H1 (cell line): ENCODE results near the gene EYA4. TPM values are rescaled to one million over a fixed set of nuclear protein-coding genes. Genes with fewer than 3 reads are reported as not detected.

Source experiments
- CTCF ChIA-PET: fragments of 300-600 bp; sonication (Branson Sonifier 250); formaldehyde crosslinking; loops from one replicate; lab custom pipeline; 2021; ENCODE audit not compliant: partially characterized antibody; lab: Charles Lee
- POLR2A ChIA-PET: fragments of 300-600 bp; sonication (Branson Sonifier 250); formaldehyde crosslinking; loops from one replicate; lab custom pipeline; 2021; ENCODE audit warnings: inconsistent platforms; ENCODE audit not compliant: partially characterized antibody; lab: Charles Lee
- DNase-seq, 2 experiments: peaks; one replicate each; pipeline versions ENCODE4 v3.0.0 to v3.0.0-alpha.2; 2010 to 2022; ENCODE audit warnings: low spot score in 2 of 2, low read depth in 1 of 2, mixed read lengths in 1 of 2
- FAIRE-seq: peaks from 2 replicates; lab custom pipeline; 2011; peaks lifted over from hg19 to GRCh38; lab: Jason Lieb, UNC
- H2AFZ ChIP-seq: 2 replicates; pipeline ENCODE4 v1.8.1; 2012; ENCODE audit warnings: low read length, inconsistent platforms
- H2AK5ac ChIP-seq: 2 replicates; pipeline ENCODE4 v1.6.1; 2013; ENCODE audit warnings: low read depth, low read length
- H2BK120ac ChIP-seq: replicated peaks from 2 replicates; pipeline ENCODE3; 2013; ENCODE audit warnings: low read depth, low read length, inconsistent platforms
- H2BK12ac ChIP-seq: 2 replicates; pipeline ENCODE4 v1.6.1; 2013; ENCODE audit warnings: low read depth, low read length
- H2BK15ac ChIP-seq: 2 replicates; pipeline ENCODE4 v1.6.1; 2013; ENCODE audit warnings: low read length
- H2BK20ac ChIP-seq: 2 replicates; pipeline ENCODE4 v1.6.1; 2013; ENCODE audit warnings: low read length
- H2BK5ac ChIP-seq: 2 replicates; pipeline ENCODE4 v1.6.1; 2013; ENCODE audit warnings: low read depth, low read length
- H3K14ac ChIP-seq: 2 replicates; pipeline ENCODE4 v1.6.1; 2013; ENCODE audit warnings: inconsistent platforms; ENCODE audit not compliant: insufficient read length
- H3K18ac ChIP-seq: 2 replicates; pipeline ENCODE4 v1.6.1; 2013; ENCODE audit warnings: low read length; ENCODE audit errors: extremely low read depth
- H3K23ac ChIP-seq: 2 replicates; pipeline ENCODE4 v1.6.1; 2013; ENCODE audit warnings: inconsistent platforms; ENCODE audit not compliant: insufficient read length
- H3K23me2 ChIP-seq: 2 replicates; pipeline ENCODE4 v1.6.1; 2013; ENCODE audit warnings: low read depth, low read length
- H3K27ac ChIP-seq: 2 replicates; pipeline ENCODE4 v1.6.1; 2011; ENCODE audit warnings: low read depth, low read length, inconsistent platforms
- H3K27me3 ChIP-seq, 4 experiments: replicated peaks in 1 of 4; 1 replicate in 1 of 4; 2 replicates in 3 of 4; pipeline versions ENCODE4 v1.6.1 to v1.8.1; 2011 to 2013; ENCODE audit warnings: low read length in 3 of 4, mild to moderate bottlenecking in 3 of 4, inconsistent platforms in 2 of 4, mixed read lengths in 2 of 4, moderate library complexity in 1 of 4; ENCODE audit not compliant: control insufficient read depth in 3 of 4, insufficient read depth in 3 of 4; ENCODE audit errors: extremely low read depth in 1 of 4
- H3K36me3 ChIP-seq, 4 experiments: 2 replicates each; pipeline versions ENCODE4 v1.6.1 to v1.8.1; 2011 to 2013; ENCODE audit warnings: mild to moderate bottlenecking in 4 of 4, low read length in 3 of 4, moderate library complexity in 2 of 4, control low read depth in 1 of 4, inconsistent platforms in 1 of 4; ENCODE audit not compliant: insufficient read depth in 4 of 4, control insufficient read depth in 2 of 4
- H3K4ac ChIP-seq: replicated peaks from 2 replicates; pipeline ENCODE3; 2013; ENCODE audit warnings: low read length, low read depth, mixed read lengths, inconsistent platforms; ENCODE audit not compliant: insufficient read length
- H3K4me1 ChIP-seq, 4 experiments: replicated peaks in 1 of 4; 1 replicate in 1 of 4; 2 replicates in 3 of 4; pipeline versions ENCODE4 v1.6.1 to v1.8.1; 2011 to 2013; ENCODE audit warnings: low read length in 3 of 4, inconsistent platforms in 2 of 4, mixed read lengths in 1 of 4; ENCODE audit not compliant: insufficient read depth in 4 of 4, control insufficient read depth in 3 of 4
- H3K4me2 ChIP-seq, 2 experiments: 2 replicates each; pipeline versions ENCODE4 v1.6.1 to v1.8.1; 2011 to 2013; ENCODE audit warnings: low read depth in 2 of 2, low read length in 2 of 2, control low read depth in 1 of 2, inconsistent platforms in 1 of 2, mild to moderate bottlenecking in 1 of 2; ENCODE audit not compliant: insufficient read depth in 1 of 2
- H3K4me3 ChIP-seq, 4 experiments: fragments of 200-600, 300-600 bp in 1 of 4; sonication (generic), shearing (Covaris generic), sonication (Bioruptor Twin) in 1 of 4; 2 replicates each; pipeline versions ENCODE4 v1.5.1 to v1.8.1; 2011 to 2016; ENCODE audit warnings: low read length in 4 of 4, low read depth in 3 of 4, control low read depth in 2 of 4, inconsistent platforms in 2 of 4, mild to moderate bottlenecking in 2 of 4, mixed read lengths in 1 of 4, moderate library complexity in 1 of 4; ENCODE audit not compliant: insufficient read depth in 2 of 4; ENCODE audit errors: extremely low read depth in 1 of 4
- H3K56ac ChIP-seq: replicated peaks from 2 replicates; pipeline ENCODE3; 2013; ENCODE audit warnings: low read depth, mild to moderate bottlenecking, mixed read lengths, low read length, inconsistent platforms; ENCODE audit not compliant: insufficient read length
- H3K79me1 ChIP-seq: 2 replicates; pipeline ENCODE4 v1.6.1; 2013; ENCODE audit warnings: low read depth, low read length, control low read depth
- H3K79me2 ChIP-seq, 2 experiments: 2 replicates each; pipeline versions ENCODE4 v1.6.1 to v1.8.1; 2012 to 2013; ENCODE audit warnings: low read length in 2 of 2, mild to moderate bottlenecking in 2 of 2, inconsistent platforms in 1 of 2; ENCODE audit not compliant: insufficient read depth in 2 of 2, control insufficient read depth in 1 of 2
- H3K9ac ChIP-seq, 4 experiments: replicated peaks in 1 of 4; 1 replicate in 1 of 4; 2 replicates in 3 of 4; pipeline versions ENCODE4 v1.6.1 to v1.8.1; 2011 to 2013; ENCODE audit warnings: low read depth in 3 of 4, low read length in 3 of 4, control low read depth in 2 of 4, mild to moderate bottlenecking in 2 of 4, moderate library complexity in 2 of 4, inconsistent platforms in 1 of 4; ENCODE audit errors: extremely low read depth in 1 of 4
- H3K9me3 ChIP-seq, 2 experiments: 2 replicates each; pipeline versions ENCODE4 v1.6.1 to v1.8.1; 2012 to 2013; ENCODE audit warnings: mild to moderate bottlenecking in 2 of 2, moderate library complexity in 2 of 2, control low read depth in 1 of 2, inconsistent platforms in 1 of 2, low read depth in 1 of 2, low read length in 1 of 2, mixed read lengths in 1 of 2; ENCODE audit not compliant: insufficient read depth in 2 of 2
- H4K20me1 ChIP-seq, 2 experiments: replicated peaks in 1 of 2; 2 replicates each; pipeline versions ENCODE3 to v1.8.1; 2011 to 2013; ENCODE audit warnings: inconsistent platforms in 2 of 2, low read length in 2 of 2, mild to moderate bottlenecking in 1 of 2; ENCODE audit not compliant: insufficient read depth in 2 of 2, control insufficient read depth in 1 of 2
- H4K5ac ChIP-seq: 2 replicates; pipeline ENCODE4 v1.6.1; 2013; ENCODE audit warnings: low read length, low read depth, mixed read lengths, inconsistent platforms; ENCODE audit not compliant: insufficient read length
- H4K8ac ChIP-seq: 2 replicates; pipeline ENCODE4 v1.8.0; 2013; ENCODE audit warnings: mild to moderate bottlenecking, moderate library complexity, low read length, inconsistent platforms; ENCODE audit not compliant: insufficient read depth; ENCODE audit errors: extremely low read depth
- H4K91ac ChIP-seq: replicated peaks from 2 replicates; pipeline ENCODE3; 2013; ENCODE audit warnings: low read length, mixed read lengths, inconsistent platforms; ENCODE audit not compliant: insufficient read length
- ATF2 ChIP-seq: IDR thresholded peaks from 2 replicates; pipeline ENCODE4 v1.6.1; 2012; ENCODE audit warnings: low read length, inconsistent platforms
- BCL11A ChIP-seq, 2 experiments: IDR thresholded peaks; one replicate each; pipeline ENCODE4 v1.6.1; 2011; ENCODE audit warnings: low read depth in 2 of 2, low read length in 2 of 2, mild to moderate bottlenecking in 2 of 2
- CTBP2 ChIP-seq: IDR thresholded peaks from 2 replicates; pipeline ENCODE4 v1.7.0; 2011; ENCODE audit warnings: borderline replicate concordance, mild to moderate bottlenecking, moderate library complexity, mixed read lengths, low read length; ENCODE audit not compliant: insufficient read depth, insufficient read length
- EGR1 ChIP-seq: IDR thresholded peaks from 2 replicates; pipeline ENCODE4 v1.6.1; 2011; ENCODE audit warnings: low read depth, low read length, borderline replicate concordance
- EP300 ChIP-seq, 2 experiments: IDR thresholded peaks; 1 replicate in 1 of 2; 2 replicates in 1 of 2; pipeline ENCODE4 v1.6.1; 2011 to 2012; ENCODE audit warnings: low read depth in 2 of 2, low read length in 2 of 2, mild to moderate bottlenecking in 2 of 2, borderline replicate concordance in 1 of 2, inconsistent platforms in 1 of 2, moderate library complexity in 1 of 2
- EZH2 ChIP-seq: fragments of 200-600 bp; sonication (generic); IDR thresholded peaks from 2 replicates; pipeline ENCODE4 v1.7.1; 2012; ENCODE audit warnings: low read depth, mild to moderate bottlenecking, moderate library complexity, low read length, inconsistent platforms; ENCODE audit not compliant: severe bottlenecking
- KDM1A ChIP-seq: fragments of 200-600, 300-600 bp; sonication (generic); IDR thresholded peaks from 2 replicates; pipeline ENCODE4 v1.7.1; 2016; ENCODE audit warnings: mild to moderate bottlenecking, low read length, borderline replicate concordance
- NRF1 ChIP-seq: IDR thresholded peaks from 2 replicates; pipeline ENCODE4 v1.6.1; 2011; ENCODE audit warnings: mild to moderate bottlenecking, low read depth, low read length, improper control_type of control experiment
- POLR2AphosphoS5 ChIP-seq: IDR thresholded peaks from 2 replicates; pipeline ENCODE4 v1.6.1; 2011; ENCODE audit warnings: low read depth, low read length
- SAP30 ChIP-seq: fragments of 300-600 bp; sonication (generic); IDR thresholded peaks from 2 replicates; pipeline ENCODE4 v1.7.1; 2012; ENCODE audit warnings: low read length, moderate library complexity, mild to moderate bottlenecking, inconsistent platforms; ENCODE audit not compliant: insufficient read depth, insufficient replicate concordance
- SIX5 ChIP-seq: IDR thresholded peaks from 2 replicates; pipeline ENCODE4 v1.6.1; 2011; ENCODE audit warnings: mild to moderate bottlenecking, low read depth, low read length
- SP1 ChIP-seq: IDR thresholded peaks from 2 replicates; pipeline ENCODE4 v1.6.1; 2011; ENCODE audit warnings: low read depth, low read length
- polyA plus RNA-seq, 7 experiments: library from polyadenylated mRNA; depleted of rRNA in 3 of 7; stranded (reverse) in 5 of 7; unstranded in 2 of 7; fragments of >200 nt in 5 of 7; fragments of 200-250 nt in 2 of 7; gene quantifications; 1 replicate in 5 of 7; 2 replicates in 1 of 7; 4 replicates in 1 of 7; pipeline versions ENCODE4 v1.2.1 to v1.2.3, GENCODE V29; 2011 to 2013; ENCODE audit warnings: missing spikeins in 2 of 7, mixed read lengths in 2 of 7
- total RNA-seq: library from RNA; stranded (reverse); fragmentation: NEBNext Ultra II Directional; extraction: Animal tissue kit (Norgen Biotek cat#: 25700); gene quantifications from 2 replicates; pipeline ENCODE4 v1.2.1, GENCODE V29; 2021

The EYA4 gene
- total and polyA plus RNA-seq, 2 of the 8 experiments (the other 6 are each of a cell fraction or from before 2014, with no cell fraction given), result 0.06 to 0.17 TPM

- H2BK5ac ChIP-seq, result no peak overlapping the region
- no peak overlapping the region for H4K5ac ChIP-seq
- H3K23me2 ChIP-seq, result no peaks in the 10 kb centered on the region; the same call in 1 of the 2 replicates
- no peak overlapping the region for H2AFZ ChIP-seq
- H3K9me3 ChIP-seq, result no peaks in the 10 kb centered on the region
- POLR2A ChIA-PET, result no interaction called here
- no peak overlapping the region for H4K91ac ChIP-seq
- CTCF ChIA-PET, result no interaction called here
- H2BK15ac ChIP-seq, result no peak overlapping the region
- H3K9ac ChIP-seq, result no peak overlapping the region
- H3K18ac ChIP-seq, result no peak overlapping the region
- no peaks in the 10 kb centered on the region for H3K36me3 ChIP-seq
- no peak overlapping the region for H3K27ac ChIP-seq
- no peaks in the 10 kb centered on the region for H3K79me1 ChIP-seq
- H2BK12ac ChIP-seq, result no peak overlapping the region
- no peaks in the 10 kb centered on the region for H4K20me1 ChIP-seq
- H3K14ac ChIP-seq, result no peak overlapping the region
- no peak overlapping the region for H3K56ac ChIP-seq
- TF ChIP-seq CTBP2, result no peak
- TF ChIP-seq POLR2AphosphoS5, result no peak
- TF ChIP-seq EP300 (IDR thresholded peaks at IDR 0.05; ENCODE audit: borderline replicate concordance in 1 of 2, low read depth in 2 of 2, low read length in 2 of 2), result no peak
- TF ChIP-seq NRF1, result no peak
- TF ChIP-seq SP1, result no peak
- TF ChIP-seq KDM1A, result no peak
- TF ChIP-seq SIX5, result no peak
- TF ChIP-seq EGR1, result no peak
- no peak for TF ChIP-seq EZH2
- no peak for TF ChIP-seq BCL11A (IDR thresholded peaks at IDR 0.05; ENCODE audit: low read depth in 2 of 2, low read length in 2 of 2)
- TF ChIP-seq SAP30, result no peak
- TF ChIP-seq ATF2, result no peak
- no peak for DNase-seq
- H3K23ac ChIP-seq, result no peak overlapping the region
- H4K8ac ChIP-seq, result no peak overlapping the region
- no peak overlapping the region for H2AK5ac ChIP-seq
- peaks cover 0 to 7% (median 5%) of the 10 kb centered on the region in 4 experiments; a peak in 3 of 7 replicates for H3K4me1 ChIP-seq
- no peak overlapping the region for H2BK20ac ChIP-seq
- no peak overlapping the region for H3K4me3 ChIP-seq
- H3K4ac ChIP-seq, result no peak overlapping the region
- no peak overlapping the region for H2BK120ac ChIP-seq
- H3K27me3 ChIP-seq, result no peaks in the 10 kb centered on the region
- H3K79me2 ChIP-seq, result no peaks in the 10 kb centered on the region
- H3K4me2 ChIP-seq, result no peak overlapping the region
- no peak for FAIRE-seq
Measured at GRCh38 chr6:133430530-133430929, 189.4 kb downstream of the EYA4 start.
